ENCODE measurements around the gene FASTKD3.

GRCh38 chr5:7856855-7857254 is 12.0 kb downstream of the FASTKD3 start:
- TF ChIP-seq, protein P1, sequence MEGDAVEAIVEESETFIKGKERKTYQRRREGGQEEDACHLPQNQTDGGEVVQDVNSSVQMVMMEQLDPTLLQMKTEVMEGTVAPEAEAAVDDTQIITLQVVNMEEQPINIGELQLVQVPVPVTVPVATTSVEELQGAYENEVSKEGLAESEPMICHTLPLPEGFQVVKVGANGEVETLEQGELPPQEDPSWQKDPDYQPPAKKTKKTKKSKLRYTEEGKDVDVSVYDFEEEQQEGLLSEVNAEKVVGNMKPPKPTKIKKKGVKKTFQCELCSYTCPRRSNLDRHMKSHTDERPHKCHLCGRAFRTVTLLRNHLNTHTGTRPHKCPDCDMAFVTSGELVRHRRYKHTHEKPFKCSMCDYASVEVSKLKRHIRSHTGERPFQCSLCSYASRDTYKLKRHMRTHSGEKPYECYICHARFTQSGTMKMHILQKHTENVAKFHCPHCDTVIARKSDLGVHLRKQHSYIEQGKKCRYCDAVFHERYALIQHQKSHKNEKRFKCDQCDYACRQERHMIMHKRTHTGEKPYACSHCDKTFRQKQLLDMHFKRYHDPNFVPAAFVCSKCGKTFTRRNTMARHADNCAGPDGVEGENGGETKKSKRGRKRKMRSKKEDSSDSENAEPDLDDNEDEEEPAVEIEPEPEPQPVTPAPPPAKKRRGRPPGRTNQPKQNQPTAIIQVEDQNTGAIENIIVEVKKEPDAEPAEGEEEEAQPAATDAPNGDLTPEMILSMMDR (IDR thresholded peaks at IDR 0.05): peak in 2 of 3 experiments; percentile 27 to 49
- TF ChIP-seq POLR2A (IDR thresholded peaks at IDR 0.05) (no peak), POLR2AphosphoS5 (IDR thresholded peaks at IDR 0.05; ENCODE audit: insufficient read depth in 1 of 2, low read depth in 1 of 2) (no peak)
